ENCODE measurements around the gene ATF7IP. TPM values are rescaled to one million over a fixed set of nuclear protein-coding genes. Genes with fewer than 3 reads are reported as not detected.
A peak's percentile ranks its signal among the peaks of the same experiment; 100 is the strongest.
"Not testable (repeated sequence)": the region's sequence is repeated elsewhere in the genome, so short reads cannot be mapped to it uniquely, and the experiment has no call there.

The ATF7IP gene
- total RNA-seq, 2 donors from 2014 or later = 72.8 to 122 TPM

DNA sequence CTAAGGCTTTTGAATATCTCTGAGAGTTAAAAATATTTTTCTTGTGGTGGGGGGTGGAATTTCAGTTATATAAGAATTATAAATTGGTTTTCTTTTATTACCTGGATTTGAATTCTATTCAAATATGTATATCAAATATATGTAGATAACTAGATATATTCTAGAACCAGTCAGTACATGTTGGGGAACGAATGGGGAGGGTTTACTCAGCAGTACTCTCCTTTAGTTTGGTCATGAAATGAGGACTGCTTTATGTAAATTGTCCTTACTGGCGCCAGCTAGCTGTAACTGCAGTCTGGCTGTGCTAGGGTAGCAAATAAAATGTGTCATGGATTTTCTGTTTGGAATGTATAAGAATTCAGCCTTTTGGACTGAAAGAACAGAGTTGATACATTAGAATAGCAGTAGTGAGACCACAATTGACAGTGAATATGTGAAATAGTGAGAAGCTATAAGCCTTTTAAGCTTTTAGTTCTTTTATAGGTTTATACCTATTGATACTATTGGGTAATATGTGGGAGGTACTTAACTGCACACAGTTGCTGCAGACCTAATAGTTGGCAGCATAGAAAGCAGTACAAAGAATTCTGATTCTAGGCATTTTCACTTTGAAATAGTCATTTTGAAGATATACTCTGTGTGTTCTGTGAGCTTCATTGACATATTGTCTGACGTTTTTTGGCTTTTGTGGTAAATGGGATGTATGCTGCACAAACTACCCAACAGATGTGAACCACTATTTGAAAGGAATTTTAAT lies 29.0 kb downstream of the ATF7IP start:
- H3K4me1 Mint-ChIP-seq = peaks cover 50% of the 10 kb centered on the region
- no peaks in the 10 kb centered on the region for H3K27me3 Mint-ChIP-seq
- peak; percentile 85 for ATAC-seq (replicated peaks)
- H3K9me3 Mint-ChIP-seq = peaks cover 3% of the 10 kb centered on the region
- peak overlapping the region; percentile 99 for H3K4me3 Mint-ChIP-seq
- peak overlapping the region; percentile 96 for H3K27ac Mint-ChIP-seq
- peaks cover 67% of the 10 kb centered on the region for H3K36me3 Mint-ChIP-seq (ENCODE audit: low read depth)

DNA sequence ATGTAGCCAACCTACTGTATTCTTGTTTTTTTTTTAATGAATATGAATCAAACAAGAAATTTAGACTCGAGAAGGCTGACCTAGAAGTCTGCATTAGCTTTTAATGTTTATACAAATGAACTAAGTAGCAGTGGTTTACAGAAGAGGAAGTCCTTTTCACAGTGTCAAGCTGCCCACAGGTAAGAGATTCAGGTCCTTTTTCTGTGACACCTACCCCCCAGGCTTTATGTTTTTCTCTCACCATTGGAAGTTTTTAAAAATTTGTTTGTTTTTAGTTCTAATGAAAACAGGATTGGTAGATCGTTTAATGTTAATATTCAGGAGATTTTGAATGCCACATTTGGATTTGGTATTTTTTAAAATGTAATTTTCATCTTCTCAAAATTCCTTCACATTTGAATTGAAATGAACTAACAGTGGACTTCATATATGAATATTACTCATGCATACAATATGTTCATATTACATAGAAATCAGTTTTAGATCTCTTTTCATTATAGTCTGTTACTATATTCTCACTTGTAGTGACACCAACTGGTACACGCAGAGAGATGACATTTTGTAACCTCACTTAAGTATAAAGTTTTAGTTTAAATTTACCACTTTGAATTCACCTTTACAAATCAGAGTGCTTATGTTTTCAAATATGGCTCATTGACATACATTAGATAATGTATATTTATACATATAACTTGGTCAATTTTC lies 29.7 kb downstream of the ATF7IP start:
- peak overlapping the region; percentile 99 for H3K4me3 Mint-ChIP-seq
- H3K36me3 Mint-ChIP-seq (ENCODE audit: low read depth) = peaks cover 67% of the 10 kb centered on the region
- ATAC-seq (replicated peaks) = peak; percentile 22
- peaks cover 58% of the 10 kb centered on the region for H3K4me1 Mint-ChIP-seq
- H3K27ac Mint-ChIP-seq = peak overlapping the region; percentile 96
- no peaks in the 10 kb centered on the region for H3K27me3 Mint-ChIP-seq
- H3K9me3 Mint-ChIP-seq = peaks cover 3% of the 10 kb centered on the region

DNA sequence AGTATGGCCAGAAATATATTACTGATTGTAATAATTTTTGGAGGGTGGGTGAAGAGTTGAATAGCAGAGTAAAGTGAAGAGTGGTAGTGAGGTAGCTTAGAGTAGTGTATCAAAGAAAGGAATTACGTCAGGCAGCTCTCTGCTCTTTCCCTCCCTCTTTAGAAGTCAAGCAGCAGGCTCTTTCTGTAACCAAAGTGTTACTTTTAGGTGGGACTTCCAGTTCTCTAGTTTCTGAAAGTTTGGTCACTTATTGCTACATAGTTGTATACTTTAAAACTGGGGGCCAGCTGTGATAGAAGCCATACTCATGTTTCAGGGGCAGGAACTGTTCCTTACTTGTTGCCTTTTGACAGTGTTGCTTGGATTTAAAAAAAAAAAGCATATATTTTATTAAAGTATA lies 30.6 kb downstream of the ATF7IP start:
- peaks cover 68% of the 10 kb centered on the region for H3K36me3 Mint-ChIP-seq (ENCODE audit: low read depth)
- peak overlapping the region; percentile 99 for H3K4me3 Mint-ChIP-seq
- H3K4me1 Mint-ChIP-seq = peaks cover 60% of the 10 kb centered on the region
- peak overlapping the region; percentile 66 for H3K27ac Mint-ChIP-seq
- ATAC-seq (replicated peaks) = peak; percentile 56
- H3K27me3 Mint-ChIP-seq = no peaks in the 10 kb centered on the region
- peaks cover 3% of the 10 kb centered on the region for H3K9me3 Mint-ChIP-seq

DNA sequence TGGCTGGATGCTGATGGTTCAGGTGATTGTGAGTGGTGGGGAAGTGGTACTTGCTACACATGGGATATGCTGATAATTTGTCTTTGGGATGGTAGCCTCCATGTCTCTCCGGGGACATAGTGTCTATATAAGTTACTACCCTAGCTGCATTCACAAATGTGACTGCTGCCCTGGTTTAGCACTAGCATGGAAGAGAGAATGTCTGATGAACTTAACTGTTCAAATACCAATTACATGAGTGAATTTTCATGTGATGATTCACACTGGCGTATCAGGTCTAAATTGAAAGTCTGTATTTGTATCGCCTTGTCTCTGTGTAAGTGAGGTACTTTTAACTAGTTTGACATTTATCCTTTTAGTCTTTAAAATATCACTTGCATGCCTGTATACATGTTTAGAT lies 34.4 kb downstream of the ATF7IP start:
- Mint-ChIP-seq H3K4me3 (peak overlapping the region; percentile 99), H3K4me1 (peaks cover 57% of the 10 kb centered on the region), H3K36me3 (ENCODE audit: low read depth) (peaks cover 81% of the 10 kb centered on the region), H3K27ac (peak overlapping the region; percentile 90), H3K27me3 (no peaks in the 10 kb centered on the region), H3K9me3 (peaks cover 3% of the 10 kb centered on the region)
- peak; percentile 66 for ATAC-seq (replicated peaks)

DNA sequence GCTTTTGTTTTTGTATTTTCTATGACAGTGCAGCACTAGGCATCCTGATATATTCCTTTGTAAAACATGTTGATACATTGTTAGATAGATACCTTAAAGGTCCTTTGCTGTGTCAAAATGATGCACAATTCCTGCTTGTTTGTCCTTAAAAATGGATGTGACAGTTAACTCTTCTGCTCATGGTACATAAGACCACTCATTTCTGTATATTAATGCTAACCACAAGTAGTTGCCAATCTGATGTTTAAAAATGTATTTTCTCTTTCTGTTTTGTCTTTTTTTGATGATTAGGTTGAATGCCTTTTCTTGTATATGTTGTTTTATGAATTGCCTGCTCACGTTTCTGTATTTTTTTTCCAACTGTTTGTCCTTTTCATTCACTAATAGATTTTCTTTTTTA lies 35.1 kb downstream of the ATF7IP start:
- Mint-ChIP-seq H3K27me3 (no peaks in the 10 kb centered on the region), H3K4me3 (peak overlapping the region; percentile 99), H3K9me3 (peaks cover 3% of the 10 kb centered on the region), H3K27ac (peak overlapping the region; percentile 90), H3K36me3 (ENCODE audit: low read depth) (peaks cover 83% of the 10 kb centered on the region), H3K4me1 (peaks cover 52% of the 10 kb centered on the region)
- ATAC-seq (replicated peaks) = peak; percentile 27

DNA sequence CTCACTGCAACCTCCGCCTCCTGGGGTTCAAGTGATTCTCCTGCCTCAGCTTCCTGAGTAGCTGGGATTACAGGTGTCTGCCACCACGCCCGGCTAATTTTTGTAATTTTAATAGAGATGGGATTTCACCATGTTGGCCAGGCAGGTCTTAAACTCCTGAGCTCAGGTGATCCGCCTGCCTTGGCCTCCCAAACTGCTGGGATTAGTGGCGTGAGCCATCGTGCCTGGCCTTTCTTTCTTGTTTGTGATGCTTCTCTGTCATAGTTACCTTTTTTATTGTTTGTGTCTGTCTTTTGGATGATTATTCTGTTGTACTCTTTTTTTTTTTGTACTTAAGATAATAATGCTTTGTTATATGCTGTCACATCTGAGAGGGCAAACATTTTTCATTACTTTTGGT lies 35.8 kb downstream of the ATF7IP start:
- Mint-ChIP-seq H3K4me1 (peaks cover 52% of the 10 kb centered on the region), H3K36me3 (ENCODE audit: low read depth) (peaks cover 84% of the 10 kb centered on the region)

DNA sequence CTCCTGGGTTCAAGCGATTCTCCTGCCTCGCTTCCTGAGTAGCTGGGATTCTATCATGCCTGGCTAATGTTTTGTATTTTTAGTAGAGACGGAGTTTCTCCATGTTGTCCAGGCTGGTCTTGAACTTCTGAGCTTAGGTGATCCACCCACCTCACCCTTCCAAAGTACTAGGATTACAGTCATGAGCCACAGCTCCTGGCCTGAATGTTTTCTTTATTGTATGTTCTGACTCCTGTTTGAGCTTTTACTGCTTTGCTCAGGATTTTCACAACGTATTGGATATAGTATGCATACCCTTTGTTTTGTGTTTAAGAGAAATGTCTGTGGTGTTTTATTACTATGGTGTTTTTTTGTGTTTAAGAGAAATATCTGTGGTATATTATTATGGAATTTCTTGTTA lies 37.2 kb downstream of the ATF7IP start:
- peaks cover 70% of the 10 kb centered on the region for H3K36me3 Mint-ChIP-seq (ENCODE audit: low read depth)
- H3K4me3 Mint-ChIP-seq = peak overlapping the region; percentile 99

More for the DNA sequence above, 35.8 kb downstream of the ATF7IP start:
- not testable (repeated sequence) for H3K27me3 Mint-ChIP-seq; ATAC-seq (replicated peaks); H3K9me3 Mint-ChIP-seq
- Mint-ChIP-seq H3K4me3 (peak overlapping the region; percentile 99), H3K27ac (peak overlapping the region; percentile 90)

DNA sequence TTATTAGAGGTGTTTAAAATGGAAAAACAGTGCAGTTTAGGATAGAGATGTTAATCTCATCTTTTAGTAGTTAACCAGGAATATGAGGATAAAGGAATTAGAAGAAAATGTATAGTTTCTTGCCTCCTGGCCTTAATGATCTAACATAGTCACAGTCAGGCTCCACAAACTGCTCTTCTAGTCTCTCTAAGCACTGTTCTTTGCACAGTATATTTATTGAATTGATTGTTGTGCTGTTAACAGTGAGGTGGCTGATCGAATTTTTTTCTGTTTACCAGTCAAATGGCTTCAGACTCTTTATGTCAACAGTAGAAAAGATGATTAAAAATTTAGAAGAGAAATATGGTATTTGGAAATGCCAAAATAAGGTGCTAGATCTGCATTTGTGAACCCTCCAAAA lies 37.8 kb downstream of the ATF7IP start:
- Mint-ChIP-seq H3K4me1 (peaks cover 42% of the 10 kb centered on the region), H3K27me3 (no peaks in the 10 kb centered on the region), H3K9me3 (no peaks in the 10 kb centered on the region), H3K4me3 (peak overlapping the region; percentile 99), H3K36me3 (ENCODE audit: low read depth) (peaks cover 66% of the 10 kb centered on the region), H3K27ac (peak overlapping the region; percentile 90)
- no peak for ATAC-seq (replicated peaks)

More for the DNA sequence above, 37.2 kb downstream of the ATF7IP start:
- H3K27ac Mint-ChIP-seq = peak overlapping the region; percentile 90
- no peak for ATAC-seq (replicated peaks)
- no peaks in the 10 kb centered on the region for H3K27me3 Mint-ChIP-seq
- no peaks in the 10 kb centered on the region for H3K9me3 Mint-ChIP-seq
- peaks cover 46% of the 10 kb centered on the region for H3K4me1 Mint-ChIP-seq

DNA sequence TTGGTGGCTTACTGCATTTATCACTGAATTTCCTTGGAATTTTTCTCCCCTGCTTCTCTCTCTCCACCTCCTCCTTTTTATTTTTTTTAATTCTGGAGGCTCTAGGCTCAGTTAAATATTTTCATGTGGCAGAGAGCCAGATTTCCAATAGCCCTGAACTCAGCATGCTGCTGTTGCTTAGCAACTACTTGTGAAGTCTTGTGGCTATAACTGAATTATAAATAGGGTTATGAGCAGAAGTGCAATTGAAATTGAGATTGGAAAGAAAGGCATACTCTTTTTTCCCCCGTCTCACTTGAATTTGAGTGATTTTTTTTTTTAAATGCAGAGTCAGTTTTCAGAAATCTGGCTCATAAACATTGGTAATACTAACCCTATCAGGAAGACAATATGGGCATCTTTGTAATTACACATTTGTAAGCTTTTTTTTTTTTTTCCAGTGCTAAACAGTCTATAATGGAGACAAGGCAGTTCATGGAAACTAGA lies 38.3 kb downstream of the ATF7IP start:
- ATAC-seq (replicated peaks) = peak; percentile 38
- Mint-ChIP-seq H3K36me3 (ENCODE audit: low read depth) (peaks cover 71% of the 10 kb centered on the region), H3K4me1 (peaks cover 43% of the 10 kb centered on the region), H3K4me3 (peak overlapping the region; percentile 99), H3K27me3 (no peaks in the 10 kb centered on the region), H3K9me3 (no peaks in the 10 kb centered on the region), H3K27ac (peak overlapping the region; percentile 90)

DNA sequence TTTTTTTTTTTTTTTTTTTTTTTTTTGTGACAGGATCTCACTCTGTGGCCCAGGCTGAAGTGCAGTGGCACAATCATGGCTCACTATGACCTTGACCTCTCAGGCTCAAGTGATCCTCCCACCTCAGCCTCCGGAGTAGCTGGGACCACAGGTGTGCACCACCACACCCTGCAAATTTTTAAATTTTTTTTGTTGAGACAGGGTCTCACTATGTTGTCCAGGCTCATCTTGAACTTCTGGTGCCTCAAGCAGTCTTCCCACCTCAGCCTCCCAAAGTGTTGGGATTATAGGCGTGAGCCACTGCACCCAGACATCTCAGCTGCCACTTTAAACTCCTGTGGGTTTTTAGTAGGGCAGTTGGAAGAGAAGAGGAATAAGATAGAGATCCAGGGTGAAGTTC lies 39.9 kb downstream of the ATF7IP start:
- not testable (repeated sequence) for H3K27me3 Mint-ChIP-seq; H3K27ac Mint-ChIP-seq; H3K9me3 Mint-ChIP-seq; ATAC-seq (replicated peaks)
- Mint-ChIP-seq H3K4me1 (peaks cover 30% of the 10 kb centered on the region), H3K4me3 (peak overlapping the region; percentile 99), H3K36me3 (ENCODE audit: low read depth) (peaks cover 68% of the 10 kb centered on the region)

DNA sequence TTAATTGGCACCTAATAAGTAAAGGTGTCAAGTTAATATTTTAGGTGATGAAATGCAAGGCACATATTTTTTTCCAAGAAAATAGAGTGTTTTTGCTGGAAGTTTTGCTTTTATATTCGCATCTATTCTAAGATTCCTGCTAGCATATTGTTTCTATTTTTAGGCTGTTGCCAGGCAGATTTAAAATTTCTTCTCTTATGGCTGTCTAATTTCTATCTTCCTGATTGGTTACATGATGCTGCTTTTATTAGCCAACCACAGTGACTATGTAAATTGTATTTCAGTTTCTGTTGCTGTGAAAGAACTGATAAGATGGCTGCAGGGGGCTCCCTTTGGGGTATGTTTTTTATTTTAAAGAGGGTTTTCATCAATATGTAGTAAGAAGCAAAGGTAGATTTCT lies 42.7 kb downstream of the ATF7IP start:
- ATAC-seq (replicated peaks) = no peak
- H3K4me3 Mint-ChIP-seq = peak overlapping the region; percentile 46
- no peak overlapping the region for H3K27ac Mint-ChIP-seq
- H3K4me1 Mint-ChIP-seq = peaks cover 35% of the 10 kb centered on the region
- H3K9me3 Mint-ChIP-seq = no peaks in the 10 kb centered on the region
- peaks cover 41% of the 10 kb centered on the region for H3K36me3 Mint-ChIP-seq (ENCODE audit: low read depth)
- no peaks in the 10 kb centered on the region for H3K27me3 Mint-ChIP-seq

DNA sequence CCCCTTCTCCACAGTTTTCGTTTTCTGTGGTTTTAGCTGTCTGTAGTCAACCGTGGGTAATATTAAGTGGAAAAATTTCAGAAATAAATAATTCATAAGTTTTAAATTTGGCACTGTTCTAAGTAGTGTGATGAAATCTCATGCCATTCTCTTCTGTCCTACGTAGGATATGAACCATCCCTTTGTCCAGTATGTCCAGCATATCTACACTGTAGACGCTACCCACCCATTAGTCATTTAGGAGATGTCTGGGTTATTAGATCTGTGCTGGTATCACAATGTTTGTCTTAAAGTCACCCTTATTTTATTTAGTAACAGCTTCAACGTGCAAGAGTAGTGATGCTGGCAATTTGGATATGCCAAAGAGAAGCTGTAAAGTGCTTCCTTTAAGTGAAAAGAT lies 44.7 kb downstream of the ATF7IP start:
- no peak overlapping the region for H3K27ac Mint-ChIP-seq
- H3K27me3 Mint-ChIP-seq = no peaks in the 10 kb centered on the region
- H3K9me3 Mint-ChIP-seq = no peaks in the 10 kb centered on the region
- peaks cover 34% of the 10 kb centered on the region for H3K36me3 Mint-ChIP-seq (ENCODE audit: low read depth)
- ATAC-seq (replicated peaks) = no peak
- peaks cover 34% of the 10 kb centered on the region for H3K4me1 Mint-ChIP-seq
- peak overlapping the region; percentile 70 for H3K4me3 Mint-ChIP-seq

DNA sequence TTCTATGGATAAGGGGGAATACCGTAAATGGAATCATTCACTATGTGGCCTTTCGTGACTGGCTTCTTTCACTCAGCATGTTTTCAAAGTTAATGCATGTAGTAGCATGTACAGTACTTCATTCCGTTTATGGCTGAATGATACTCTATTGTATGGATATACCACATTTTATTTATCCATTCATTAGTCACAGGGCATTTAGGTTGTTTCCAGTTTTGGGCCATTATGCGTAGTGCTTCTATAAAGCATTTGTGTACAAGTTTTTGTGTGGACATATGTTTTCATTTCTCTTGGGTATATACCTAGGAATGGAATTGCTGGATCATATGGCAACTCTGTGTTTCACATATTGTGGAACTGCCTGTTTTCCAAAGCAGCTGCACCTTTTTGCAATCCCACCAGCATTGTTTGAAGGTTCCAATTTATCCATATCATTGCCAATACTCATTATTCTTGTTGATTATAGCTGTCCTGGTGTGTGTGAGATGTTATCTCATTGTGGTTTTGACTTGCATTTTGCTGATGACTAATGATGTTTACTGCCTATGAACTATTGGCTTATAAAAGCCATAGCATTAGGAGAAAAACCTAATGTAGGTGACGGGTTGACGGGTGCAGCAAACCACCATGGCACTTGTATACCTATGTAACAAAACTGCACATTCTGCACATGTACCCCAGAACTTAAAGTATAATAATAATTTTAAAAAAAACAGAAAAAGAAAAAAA lies 45.5 kb downstream of the ATF7IP start:
- H3K27me3 Mint-ChIP-seq = no peaks in the 10 kb centered on the region
- H3K36me3 Mint-ChIP-seq (ENCODE audit: low read depth) = peaks cover 25% of the 10 kb centered on the region
- ATAC-seq (replicated peaks) = peak; percentile 92
- peak overlapping the region; percentile 20 for H3K27ac Mint-ChIP-seq
- peaks cover 35% of the 10 kb centered on the region for H3K4me1 Mint-ChIP-seq
- H3K9me3 Mint-ChIP-seq = no peaks in the 10 kb centered on the region
- peak overlapping the region; percentile 70 for H3K4me3 Mint-ChIP-seq

DNA sequence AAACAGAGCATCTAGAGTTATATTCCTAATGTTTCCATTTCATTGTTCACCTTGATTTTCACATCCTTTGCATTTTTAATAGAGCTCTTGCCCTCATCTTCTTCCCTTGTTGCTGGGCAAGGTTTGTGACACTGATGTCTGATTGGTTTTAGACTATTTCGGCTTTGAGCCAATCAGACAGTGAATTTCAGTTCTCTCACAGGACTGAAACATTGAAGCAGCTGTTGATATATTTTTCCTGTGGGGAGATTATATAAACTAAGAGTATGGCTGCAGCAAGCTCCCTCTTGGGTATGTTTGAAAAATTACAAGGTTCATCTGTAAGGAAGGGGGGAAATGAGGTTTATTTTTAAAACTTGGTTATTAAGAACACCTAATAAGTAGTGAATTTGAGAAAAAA lies 51.2 kb downstream of the ATF7IP start:
- H3K9me3 Mint-ChIP-seq = no peaks in the 10 kb centered on the region
- H3K4me1 Mint-ChIP-seq = peaks cover 35% of the 10 kb centered on the region
- ATAC-seq (replicated peaks) = peak; percentile 69
- H3K36me3 Mint-ChIP-seq (ENCODE audit: low read depth) = peaks cover 35% of the 10 kb centered on the region
- peak overlapping the region; percentile 71 for H3K4me3 Mint-ChIP-seq
- peak overlapping the region; percentile 42 for H3K27ac Mint-ChIP-seq
- H3K27me3 Mint-ChIP-seq = no peaks in the 10 kb centered on the region

All from activated T-helper 17 cell treated with anti-CD3 and anti-CD28 coated beads, Interleukin-2, amount 50 U/mL, for 72 hours (primary cell).